SK-N-SH (cell line): ENCODE measurements around the gene AEBP2. TPM values are rescaled to one million over a fixed set of nuclear protein-coding genes. Genes with fewer than 3 reads are reported as not detected.

ENCODE experiments used
- CTCF ChIA-PET: fragments of 300-600, 350-600 bp; formaldehyde crosslinking; extraction: SDS; loops from one replicate; lab custom pipeline; 2021; lab: Yijun Ruan, JAX
- POLR2A ChIA-PET: fragments of 350-600 bp; sonication (Branson Sonifier 250); formaldehyde crosslinking; extraction: SDS; loops from one replicate; lab custom pipeline; 2020; ENCODE audit warnings: antibody characterized with exemption, inconsistent platforms; lab: Yijun Ruan, JAX
- DNase-seq: peaks from one replicate; pipeline ENCODE4 v3.0.0; 2012
- H2AFZ ChIP-seq: fragments of 200-600 bp; sonication (generic); 2 replicates; pipeline ENCODE4 v1.8.1; 2016; ENCODE audit warnings: antibody characterized with exemption, mild to moderate bottlenecking, low read depth
- H3F3A ChIP-seq: fragments of 200-600 bp; sonication (generic); replicated peaks from 2 replicates; pipeline ENCODE3; 2016; ENCODE audit warnings: antibody characterized with exemption, mild to moderate bottlenecking; ENCODE audit not compliant: insufficient read depth
- H3K27ac ChIP-seq, 2 experiments: fragments of 200-500 bp in 1 of 2; fragments of 200-600 bp in 1 of 2; sonication (Bioruptor generic) in 1 of 2; sonication (generic), shearing (Covaris generic) in 1 of 2; 2 replicates each; pipeline versions ENCODE4 v1.5.1 to v1.6.1; 2014 to 2016; ENCODE audit warnings: low read depth in 2 of 2, inconsistent platforms in 1 of 2, low read length in 1 of 2, mild to moderate bottlenecking in 1 of 2, mixed read lengths in 1 of 2
- H3K27me3 ChIP-seq: fragments of 200-600 bp; sonication (generic), shearing (Covaris generic); 2 replicates; pipeline ENCODE4 v1.6.1; 2016; ENCODE audit warnings: mixed run types; ENCODE audit not compliant: insufficient read depth
- H3K36me3 ChIP-seq, 2 experiments: fragments of 200-500 bp in 1 of 2; fragments of 200-600 bp in 1 of 2; sonication (Bioruptor generic) in 1 of 2; sonication (generic) in 1 of 2; replicated peaks in 1 of 2; 2 replicates each; pipeline versions ENCODE3 to v1.5.1; 2014 to 2016; ENCODE audit warnings: low read length in 1 of 2, mild to moderate bottlenecking in 1 of 2; ENCODE audit not compliant: insufficient read depth in 2 of 2, control insufficient read depth in 1 of 2
- H3K4me1 ChIP-seq, 2 experiments: fragments of 200-500 bp in 1 of 2; fragments of 200-600 bp in 1 of 2; sonication (Bioruptor generic) in 1 of 2; sonication (generic), shearing (Covaris generic) in 1 of 2; 2 replicates each; pipeline versions ENCODE4 v1.5.1 to v1.6.1; 2014 to 2016; ENCODE audit warnings: low read depth in 1 of 2, low read length in 1 of 2, mixed run types in 1 of 2; ENCODE audit not compliant: insufficient read depth in 2 of 2, control insufficient read depth in 1 of 2
- H3K4me2 ChIP-seq: fragments of 200-600 bp; sonication (generic), shearing (Covaris generic); 2 replicates; pipeline ENCODE4 v1.6.1; 2017; ENCODE audit warnings: mixed run types
- H3K4me3 ChIP-seq, 2 experiments: fragments of 200-500 bp in 1 of 2; fragments of 200-600 bp in 1 of 2; sonication (Bioruptor generic) in 1 of 2; sonication (generic), shearing (Covaris generic) in 1 of 2; 2 replicates each; pipeline versions ENCODE4 v1.5.1 to v1.8.1; 2014 to 2016; ENCODE audit warnings: low read depth in 2 of 2, inconsistent platforms in 1 of 2, low read length in 1 of 2, mild to moderate bottlenecking in 1 of 2, mixed read lengths in 1 of 2, moderate library complexity in 1 of 2
- H3K79me2 ChIP-seq: fragments of 200-600 bp; sonication (generic); 2 replicates; pipeline ENCODE4 v1.8.1; 2017; ENCODE audit warnings: mild to moderate bottlenecking; ENCODE audit not compliant: insufficient read depth
- H3K9ac ChIP-seq: fragments of 200-600 bp; sonication (generic); 2 replicates; pipeline ENCODE4 v1.6.1; 2017; ENCODE audit warnings: mixed run types
- H3K9me2 ChIP-seq: fragments of 200-600 bp; sonication (generic); 2 replicates; pipeline ENCODE4 v1.6.1; 2017; ENCODE audit warnings: mixed run types
- H3K9me3 ChIP-seq: fragments of 200-600 bp; sonication (generic); 2 replicates; pipeline ENCODE4 v1.6.1; 2017; ENCODE audit warnings: mixed run types, mild to moderate bottlenecking, moderate library complexity
- H4K20me1 ChIP-seq: fragments of 200-600 bp; sonication (generic); 2 replicates; pipeline ENCODE4 v1.6.1; 2017; ENCODE audit warnings: mild to moderate bottlenecking, mixed run types; ENCODE audit not compliant: insufficient read depth
- CHD2 ChIP-seq: fragments of 150-350 bp; IDR thresholded peaks from 2 replicates; pipeline ENCODE4 v1.6.1; 2018; ENCODE audit warnings: low read length; ENCODE audit not compliant: partially characterized antibody
- CTCF ChIP-seq: fragments of 200-600 bp; sonication (generic); IDR thresholded peaks from 2 replicates; pipeline ENCODE4 v1.6.1; 2017; ENCODE audit warnings: antibody characterized with exemption, mild to moderate bottlenecking, moderate library complexity
- MXI1 ChIP-seq: IDR thresholded peaks from 2 replicates; pipeline ENCODE4 v1.6.1; 2012; ENCODE audit warnings: mild to moderate bottlenecking, low read depth, low read length, improper control_type of control experiment
- PBX3 ChIP-seq: IDR thresholded peaks from 2 replicates; pipeline ENCODE4; 2012
- REST ChIP-seq: IDR thresholded peaks from 2 replicates; pipeline ENCODE4 v1.6.1; 2012; ENCODE audit warnings: mild to moderate bottlenecking, low read depth, low read length, moderate library complexity
- WGBS: methylation state at CpG from one replicate; pipeline ENCODE4 v1.1.6; 2017; ENCODE audit warnings: low lambda C conversion rate; 5-methylcytosine and 5-hydroxymethylcytosine counted together
- polyA plus RNA-seq, 3 experiments: library from polyadenylated mRNA; depleted of rRNA; stranded (reverse); fragments of >200 nt; gene quantifications; 2 replicates each; pipeline ENCODE4 v1.2.3, GENCODE V29; 2012

The AEBP2 gene
- polyA plus RNA-seq, 1 of the 3 experiments (the other 2 are of a cell fraction): 10.4 TPM

GRCh38 chr12:19436931-19437330 lies 2.4 kb upstream of the AEBP2 start:
- H2AFZ ChIP-seq: no peak overlapping the region
- POLR2A ChIA-PET: no interaction called here

More at GRCh38 chr12:19436931-19437330, 2.4 kb upstream of the AEBP2 start:
- Histone ChIP-seq H3K27ac (no peak overlapping the region), H3K9me3 (no peaks in the 10 kb centered on the region), H3K9ac (no peak overlapping the region), H3K4me1 (peaks cover 0 to 15% of the 10 kb centered on the region in 2 experiments), H4K20me1 (peaks cover 14% of the 10 kb centered on the region), H3K27me3 (no peaks in the 10 kb centered on the region), H3K9me2 (no peaks in the 10 kb centered on the region), H3F3A (peaks cover 22% of the 10 kb centered on the region), H3K4me2 (no peak overlapping the region), H3K79me2 (peaks cover 22% of the 10 kb centered on the region), H3K4me3 (no peak overlapping the region)
- WGBS: 79% methylated on average over 2 of the region's 2 CpGs
- CTCF ChIA-PET: no interaction called here
- DNase-seq: no peak
- TF ChIP-seq REST (no peak), CTCF (no peak), PBX3 (no peak), CHD2 (no peak), MXI1 (no peak)
- TF ChIP-seq, all 33 proteins: peak for 0
- peaks cover 0 to 4% of the 10 kb centered on the region in 2 experiments for H3K36me3 ChIP-seq
